GM18505 (cell line): ENCODE data around the gene PIGS.

Experiments used
- ATAC-seq: cut with Tn5 transposase; IDR thresholded peaks from one replicate; pipeline ENCODE4 v1.9.1; 2021; ENCODE audit not compliant: unreplicated experiment
- POLR2A ChIP-seq: IDR thresholded peaks from 4 replicates; pipeline ENCODE4 v1.6.1; 2011; ENCODE audit warnings: borderline replicate concordance; ENCODE audit not compliant: insufficient read depth, insufficient read length; ENCODE audit errors: extremely low read depth

PIGS gene

DNA sequence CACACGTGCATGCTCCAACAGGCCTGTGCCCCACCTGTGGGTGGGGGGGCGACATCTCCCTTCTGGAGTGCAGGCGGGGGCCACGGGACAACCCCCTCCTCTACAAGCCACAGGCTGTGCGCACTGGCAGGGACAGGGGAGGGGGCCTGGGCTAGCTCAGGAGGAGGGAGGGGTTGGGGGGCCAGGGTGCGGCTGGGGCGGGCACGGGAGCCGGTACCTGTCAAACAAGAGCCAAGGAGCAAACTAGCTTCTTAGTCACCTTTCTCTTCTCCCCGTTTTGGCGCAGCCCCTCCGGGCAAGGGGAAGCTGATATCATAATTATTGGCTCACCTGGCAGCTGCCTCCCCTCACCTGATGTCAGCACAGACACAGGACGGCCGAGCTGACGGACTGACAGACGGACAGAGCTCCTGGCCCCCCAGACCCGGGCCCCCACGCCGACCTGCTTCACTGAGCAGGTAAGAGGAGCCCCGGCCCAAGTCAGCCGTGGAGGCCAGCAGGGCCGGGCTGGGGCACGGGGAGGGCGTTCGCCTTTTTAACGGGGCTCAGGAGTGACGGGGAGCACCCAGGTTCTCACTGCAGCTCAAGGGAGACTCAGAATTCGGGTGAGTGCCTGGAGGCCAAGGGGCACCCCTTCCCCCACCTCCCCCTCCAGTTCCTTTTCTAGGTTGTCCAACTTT is 65.2 kb downstream of the PIGS start, which contains the start of gene FOXN1:
Gene FOXN1 (plus strand): TSS at position 363 of the 680 bp plus-strand sequence. CDS start 17,622 bp downstream, outside the sequence.
- no peak for ATAC-seq
- no peak for TF ChIP-seq POLR2A

DNA sequence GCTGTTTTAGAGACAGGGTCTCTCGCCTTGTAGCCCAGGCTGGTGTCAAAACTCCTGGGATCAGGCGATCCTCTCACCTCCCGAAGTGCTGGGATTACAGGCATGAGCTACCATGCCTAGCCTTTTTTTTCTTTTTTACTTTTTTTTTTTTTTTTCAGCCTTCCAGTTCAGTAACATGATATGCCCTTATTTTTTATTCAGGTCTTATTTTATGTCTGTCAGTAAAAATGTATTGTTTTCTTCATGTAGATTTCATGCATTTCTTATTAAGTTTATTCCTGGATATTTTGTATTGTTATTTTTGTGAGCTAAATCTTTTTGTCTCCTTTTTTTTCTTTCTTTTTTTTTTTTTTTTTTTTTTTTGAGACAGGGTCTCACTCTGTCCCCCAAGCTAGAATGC is 67.9 kb downstream of the PIGS start:
- ATAC-seq, result no peak
- TF ChIP-seq POLR2A, result no peak
